HG03139 (cell line): ENCODE results near the gene SUMF1.
A peak's percentile ranks its signal among the peaks of the same experiment; 100 is the strongest.
"Not testable (repeated sequence)": the region's sequence is repeated elsewhere in the genome, so short reads cannot be mapped to it uniquely, and the experiment has no call there.

Source experiments
- ATAC-seq: cut with Tn5 transposase; IDR thresholded peaks from one replicate; pipeline ENCODE4 v1.9.1; 2021; ENCODE audit not compliant: unreplicated experiment

Gene SUMF1

DNA sequence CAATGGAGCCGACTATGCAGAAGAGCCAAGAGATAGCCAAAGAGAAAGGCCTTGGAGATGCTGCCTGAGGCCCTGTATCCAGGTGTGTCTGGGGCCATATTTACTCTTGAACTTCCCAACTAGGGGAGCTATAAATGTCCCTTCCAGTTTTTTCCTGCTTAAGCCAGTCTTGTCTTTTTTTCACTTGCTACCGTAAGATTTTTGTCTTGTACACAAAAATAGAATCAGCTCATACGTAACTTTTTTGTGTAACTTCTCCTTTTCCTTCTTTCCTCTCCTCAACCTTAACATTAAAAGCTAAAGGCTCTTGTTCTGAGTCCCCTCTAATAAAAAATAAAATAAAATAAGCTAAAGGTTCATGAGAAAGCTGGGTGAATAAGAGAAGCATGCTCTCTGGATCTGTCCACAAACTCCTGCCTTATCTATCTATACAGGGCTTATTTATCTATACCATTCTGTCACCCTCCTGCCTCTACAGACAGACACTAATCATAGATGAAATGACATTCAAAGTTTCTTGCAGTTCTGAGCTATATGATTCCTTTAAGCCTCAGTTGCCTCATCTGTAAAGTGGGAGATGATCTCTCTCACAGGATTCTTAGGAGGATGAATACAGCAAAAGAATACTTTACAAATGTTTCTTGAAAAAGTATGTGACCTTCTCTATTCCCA lies 4.6 kb downstream of the SUMF1 start:
- ATAC-seq, result no peak

DNA sequence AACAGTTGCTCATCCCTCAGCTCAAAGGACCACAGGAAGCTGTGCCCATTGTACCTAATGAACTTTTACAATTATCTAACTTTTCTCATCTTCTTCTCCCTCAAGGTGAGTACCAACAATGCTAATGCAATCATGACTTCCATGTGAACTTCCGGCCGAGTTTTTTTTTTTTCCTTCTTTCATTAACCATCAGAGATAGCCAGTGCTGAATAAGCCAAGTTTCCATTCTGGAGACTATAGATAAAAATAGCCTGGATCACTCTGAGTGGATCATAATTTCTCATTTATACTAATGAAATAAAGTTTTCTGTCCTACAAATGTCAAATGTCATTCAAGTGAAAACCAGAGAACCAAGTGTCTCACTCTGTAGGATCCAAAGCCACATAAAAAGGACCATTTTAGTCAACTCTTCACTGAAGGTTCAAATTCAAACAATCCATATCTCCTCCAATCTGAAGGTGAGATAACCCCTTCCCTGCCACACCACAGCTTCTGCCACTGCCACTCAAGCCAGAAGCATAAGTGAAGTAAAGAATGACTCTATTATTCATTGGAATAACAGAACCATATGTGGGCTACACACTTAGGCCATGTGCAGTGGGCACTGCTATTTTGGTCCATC lies 5.5 kb downstream of the SUMF1 start:
- no peak for ATAC-seq

DNA sequence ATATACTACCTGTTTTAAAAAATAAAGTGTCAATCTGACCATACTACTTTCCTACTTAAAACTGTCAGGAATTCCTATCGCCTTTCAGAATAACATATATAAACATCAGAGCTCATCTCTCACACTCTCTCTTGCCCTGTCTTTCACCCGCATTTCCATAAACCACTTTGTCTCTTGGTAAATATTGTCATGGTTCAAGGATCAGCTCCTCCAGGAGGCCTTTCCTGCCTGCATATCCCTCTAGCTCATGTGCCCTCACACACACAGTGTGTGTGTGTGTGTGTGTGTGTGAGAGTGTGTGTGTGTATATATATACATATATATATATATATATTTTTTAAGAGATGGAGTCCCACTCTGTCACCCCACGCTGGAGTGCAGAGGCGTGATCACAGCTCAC lies 6.7 kb downstream of the SUMF1 start:
- ATAC-seq, result no peak

- no peak for ATAC-seq
Observed at GRCh38 chr3:4458961-4459360, 8.1 kb downstream of the SUMF1 start.

DNA sequence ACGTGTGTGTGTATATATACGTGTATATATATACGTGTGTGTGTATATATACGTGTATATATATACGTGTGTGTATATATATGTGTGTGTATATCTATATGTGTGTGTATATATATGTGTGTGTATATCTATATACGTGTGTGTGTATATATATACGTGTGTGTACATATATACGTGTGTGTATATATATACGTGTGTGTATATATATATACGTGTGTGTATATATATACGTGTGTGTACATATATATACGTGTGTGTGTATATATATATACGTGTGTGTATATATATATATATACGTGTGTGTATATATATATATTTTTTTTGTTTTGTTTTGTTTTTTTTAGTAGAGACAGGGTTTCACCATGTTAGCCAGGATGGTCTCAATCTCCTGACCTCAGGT lies 10.3 kb downstream of the SUMF1 start:
- not testable (repeated sequence) for ATAC-seq

GRCh38 chr3:4454142-4454541 lies 12.9 kb downstream of the SUMF1 start:
- no peak for ATAC-seq

- no peak for ATAC-seq
Observed at GRCh38 chr3:4449043-4449805, 17.8 kb downstream of the SUMF1 start.

DNA sequence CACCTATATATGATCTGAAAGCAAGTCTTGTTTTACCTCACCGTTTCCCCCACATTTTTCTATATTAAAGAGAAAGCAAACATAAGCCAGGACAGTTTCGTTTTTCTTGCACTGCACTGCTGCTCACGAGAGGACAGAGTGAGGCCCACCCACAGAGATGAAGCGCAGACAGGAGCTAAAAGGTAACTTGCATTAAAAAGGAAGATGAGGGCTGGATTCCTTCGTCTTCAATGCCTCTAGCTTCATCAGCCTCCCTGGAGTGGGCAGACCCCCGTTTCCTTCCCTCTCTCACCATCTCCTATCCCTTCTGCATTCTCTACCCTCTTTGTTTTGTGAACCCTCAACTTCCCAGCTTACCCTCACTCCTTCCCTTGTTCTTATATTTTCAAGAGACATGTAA lies 18.9 kb downstream of the SUMF1 start:
- ATAC-seq, result no peak

DNA sequence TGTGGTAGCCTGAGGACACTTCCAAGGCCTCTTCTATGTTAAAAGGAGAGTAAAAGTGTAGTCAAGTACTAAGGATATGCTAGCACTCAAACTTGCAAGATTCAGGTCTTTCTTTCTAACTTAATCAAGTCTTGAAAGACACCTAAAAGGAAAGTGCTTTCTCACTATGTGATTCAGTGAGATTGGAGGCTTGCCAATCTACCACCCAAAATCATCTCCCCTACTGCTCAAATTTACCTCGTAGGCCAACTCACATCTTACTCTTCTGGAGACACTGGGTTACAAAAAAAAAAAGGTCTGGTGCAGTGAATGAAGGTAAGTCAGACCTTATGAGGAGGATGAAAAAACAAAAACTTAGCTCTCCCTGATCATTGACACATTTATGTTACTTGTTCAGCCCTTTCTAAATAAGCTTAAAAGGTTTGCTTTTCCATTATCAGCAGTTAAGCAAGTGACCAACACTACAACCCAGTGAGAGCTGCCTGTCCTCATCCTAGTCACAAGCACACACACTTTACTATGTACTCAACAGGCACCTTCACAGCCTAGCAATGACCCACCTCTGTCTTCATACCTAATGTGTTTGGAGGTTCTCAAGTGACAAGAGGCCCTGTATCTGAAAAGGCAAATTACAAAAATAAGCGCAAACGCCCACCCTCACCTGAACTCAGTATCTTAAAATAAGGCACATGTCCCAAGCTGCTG lies 19.6 kb downstream of the SUMF1 start:
- no peak for ATAC-seq

GRCh38 chr3:4440951-4441350 lies 26.1 kb downstream of the SUMF1 start:
- no peak for ATAC-seq

DNA sequence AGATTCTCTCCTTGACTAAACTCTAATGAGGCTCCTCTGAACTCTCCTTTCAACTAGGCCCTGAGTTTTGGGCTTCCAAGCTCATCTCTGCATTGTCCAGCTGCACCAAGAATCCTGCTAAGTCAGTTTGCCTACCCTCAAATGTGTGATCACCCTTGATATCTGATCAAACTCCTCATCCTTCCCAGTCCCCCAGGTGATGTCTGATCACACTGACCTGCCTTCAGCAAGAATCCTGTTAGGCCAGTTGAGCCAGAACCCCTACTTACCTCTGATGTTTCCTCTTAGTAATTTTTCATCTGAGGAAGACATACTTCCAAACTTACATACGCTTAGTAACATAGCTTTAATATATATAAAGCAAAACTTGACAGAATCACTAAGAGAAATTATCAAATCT lies 28.8 kb downstream of the SUMF1 start:
- no peak for ATAC-seq

DNA sequence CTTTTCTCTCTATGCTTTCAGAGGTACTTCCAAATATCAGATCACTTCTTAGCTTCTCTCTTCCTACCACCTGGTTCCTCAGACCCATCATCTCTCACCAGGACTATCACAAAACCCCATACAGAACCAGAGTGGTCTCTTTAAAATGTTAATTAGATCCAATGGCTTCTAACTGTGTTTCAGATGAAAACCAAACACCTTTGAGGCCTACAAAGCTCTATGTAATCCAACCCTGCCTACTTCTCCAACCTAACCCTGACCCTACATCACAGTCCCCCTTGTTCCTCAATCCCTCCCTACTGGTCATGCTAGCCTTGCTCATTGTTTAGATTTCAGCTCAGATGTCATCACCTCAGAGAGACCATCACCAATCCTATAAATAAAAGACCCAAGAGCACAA lies 34.8 kb downstream of the SUMF1 start:
- no peak for ATAC-seq

- no peak for ATAC-seq
Observed at GRCh38 chr3:4429648-4430350, 37.3 kb downstream of the SUMF1 start.

- ATAC-seq, result peak; percentile 90
Observed at GRCh38 chr3:4426782-4427344, 40.2 kb downstream of the SUMF1 start.

DNA sequence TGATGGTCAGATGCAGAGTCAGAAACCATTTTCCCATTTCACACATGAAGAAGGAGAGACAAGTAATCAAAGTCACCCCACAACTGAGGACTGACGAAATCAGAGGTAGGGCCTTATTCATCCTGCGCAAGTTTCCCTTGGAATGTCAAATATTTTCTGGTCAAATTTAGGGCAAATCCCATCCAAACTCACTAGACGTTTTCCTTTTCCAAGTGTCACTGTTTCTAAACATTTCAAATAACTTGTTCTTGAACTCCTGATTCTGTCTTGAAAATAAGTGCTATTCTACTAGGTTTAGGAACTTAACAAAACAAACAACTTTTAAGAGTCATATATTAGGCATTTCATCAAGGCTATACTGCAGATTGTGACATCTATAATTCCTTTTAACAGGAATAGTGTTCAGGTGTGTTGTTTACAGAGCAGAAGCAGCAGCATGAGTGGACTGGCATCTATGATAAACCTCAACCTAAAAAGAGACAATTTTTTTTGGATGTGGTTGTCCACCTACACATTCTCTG lies 40.7 kb downstream of the SUMF1 start:
- ATAC-seq, result peak; percentile 13

DNA sequence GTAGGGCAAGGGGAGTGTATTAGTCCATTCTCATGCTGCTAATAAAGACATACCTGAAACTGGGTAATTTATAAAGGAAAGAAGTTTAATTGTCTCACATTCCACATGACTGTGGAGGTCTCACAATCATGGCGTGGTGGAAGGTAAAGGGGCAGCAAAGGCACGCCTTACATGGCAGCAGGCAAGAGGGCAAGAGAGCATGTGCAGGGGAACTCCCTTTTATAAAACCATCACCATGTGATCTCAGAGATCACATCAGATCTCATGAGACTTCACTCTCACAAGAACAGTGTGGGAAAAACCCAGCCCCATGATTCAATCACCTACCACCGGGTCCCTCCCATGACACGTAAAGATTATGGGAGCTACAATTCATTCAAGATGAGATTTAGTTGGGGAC lies 41.4 kb downstream of the SUMF1 start:
- ATAC-seq, result no peak

- ATAC-seq, result no peak
Observed at GRCh38 chr3:4425055-4425454, 42.0 kb downstream of the SUMF1 start.

DNA sequence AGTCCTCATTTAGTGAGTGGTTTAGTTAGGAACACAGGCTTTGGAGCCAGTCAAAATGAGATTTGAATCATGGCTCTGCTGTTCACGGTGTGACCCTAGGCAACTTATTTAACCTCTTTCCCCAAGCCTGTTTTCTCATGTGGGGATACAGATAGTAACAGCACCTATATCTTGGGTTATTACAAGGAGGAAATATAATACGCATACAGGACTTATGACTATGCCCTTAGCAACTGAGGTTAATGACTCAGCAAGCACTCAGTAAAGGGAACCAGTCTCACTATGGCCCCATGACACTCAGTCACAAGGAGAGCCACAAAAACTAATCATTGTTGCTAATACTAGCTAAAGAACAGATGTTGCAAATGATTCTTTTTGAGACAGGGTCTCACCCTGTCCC lies 45.9 kb downstream of the SUMF1 start:
- no peak for ATAC-seq

DNA sequence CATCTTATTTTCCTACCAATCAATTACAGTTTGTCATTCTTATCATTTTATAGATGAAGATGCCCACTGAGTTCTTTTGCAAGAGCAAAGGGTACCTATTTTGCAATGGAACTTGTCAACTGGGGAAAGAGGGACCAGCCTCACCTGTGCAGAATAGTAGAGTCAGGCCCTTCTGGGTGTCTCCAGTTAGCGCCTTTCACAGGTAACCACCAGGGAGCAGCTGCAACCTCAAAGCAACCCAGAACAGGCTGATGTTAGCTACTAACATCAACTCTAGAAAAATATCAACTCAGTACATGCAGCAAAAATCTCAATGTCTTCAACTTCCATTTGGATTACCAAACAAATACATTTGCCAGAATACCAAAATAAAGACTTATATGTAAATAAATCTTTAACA lies 47.1 kb downstream of the SUMF1 start:
- ATAC-seq, result no peak

GRCh38 chr3:4419386-4419785 lies 47.7 kb downstream of the SUMF1 start:
- no peak for ATAC-seq

- no peak for ATAC-seq
Observed at GRCh38 chr3:4418156-4418555, 48.9 kb downstream of the SUMF1 start.
